Keratinocyte (primary cell): ENCODE results near the gene RTN4RL2. TPM values are rescaled to one million over a fixed set of nuclear protein-coding genes. Genes with fewer than 3 reads are reported as not detected.

ENCODE experiments used
- DNase-seq: peaks from one replicate; pipeline ENCODE4 v3.0.0-alpha.2; 2011; ENCODE audit warnings: low read depth, missing footprints, low spot score
- FAIRE-seq: peaks from 2 replicates; lab custom pipeline; 2011; peaks lifted over from hg19 to GRCh38; lab: Jason Lieb, UNC
- H2AFZ ChIP-seq: 2 replicates; pipeline ENCODE4 v1.6.0; 2012; ENCODE audit warnings: low read length, control low read depth, inconsistent platforms; ENCODE audit not compliant: control insufficient read depth
- H3K27ac ChIP-seq: 2 replicates; pipeline ENCODE4 v1.5.1; 2011; ENCODE audit warnings: low read length; ENCODE audit not compliant: control insufficient read depth, insufficient read depth
- H3K27me3 ChIP-seq: 3 replicates; pipeline ENCODE4 v1.6.0; 2011; ENCODE audit warnings: low read length; ENCODE audit not compliant: control insufficient read depth, insufficient read depth; ENCODE audit errors: extremely low read depth
- H3K36me3 ChIP-seq, 2 experiments: 2 replicates in 1 of 2; 3 replicates in 1 of 2; pipeline ENCODE4 v1.5.1; 2011; ENCODE audit warnings: low read length in 2 of 2, mild to moderate bottlenecking in 1 of 2; ENCODE audit not compliant: control insufficient read depth in 2 of 2, insufficient read depth in 2 of 2; ENCODE audit errors: extremely low read depth in 1 of 2
- H3K4me1 ChIP-seq: 3 replicates; pipeline ENCODE4 v1.5.1; 2011; ENCODE audit warnings: low read length; ENCODE audit not compliant: control insufficient read depth, insufficient read depth; ENCODE audit errors: extremely low read depth
- H3K4me2 ChIP-seq: 3 replicates; pipeline ENCODE4 v1.6.0; 2011; ENCODE audit warnings: low read depth, low read length; ENCODE audit not compliant: control insufficient read depth, insufficient read depth; ENCODE audit errors: extremely low read depth
- H3K4me3 ChIP-seq, 3 experiments: fragments of 200-600 bp in 1 of 3; sonication (generic) in 1 of 3; 2 replicates in 2 of 3; 3 replicates in 1 of 3; pipeline ENCODE4 v1.5.1; 2011 to 2016; ENCODE audit warnings: low read length in 3 of 3, mild to moderate bottlenecking in 3 of 3, control low read depth in 2 of 3, inconsistent platforms in 1 of 3, low read depth in 1 of 3, mixed read lengths in 1 of 3, mixed run types in 1 of 3, moderate library complexity in 1 of 3; ENCODE audit not compliant: control insufficient read depth in 2 of 3, insufficient read depth in 2 of 3; ENCODE audit errors: extremely low read depth in 1 of 3
- H3K79me2 ChIP-seq: 2 replicates; pipeline ENCODE4 v1.6.0; 2012; ENCODE audit warnings: low read length; ENCODE audit not compliant: control insufficient read depth, insufficient read depth
- H3K9ac ChIP-seq: 3 replicates; pipeline ENCODE4 v1.6.0; 2011; ENCODE audit warnings: low read length; ENCODE audit not compliant: control insufficient read depth, insufficient read depth; ENCODE audit errors: extremely low read depth
- H3K9me1 ChIP-seq: 3 replicates; pipeline ENCODE4 v1.6.0; 2011; ENCODE audit warnings: low read length; ENCODE audit not compliant: control insufficient read depth, insufficient read depth; ENCODE audit errors: extremely low read depth
- H3K9me3 ChIP-seq: 2 replicates; pipeline ENCODE4 v1.5.1; 2012; ENCODE audit warnings: low read depth, low read length; ENCODE audit not compliant: control insufficient read depth
- H4K20me1 ChIP-seq: 3 replicates; pipeline ENCODE4 v1.6.0; 2011; ENCODE audit warnings: low read length; ENCODE audit not compliant: control insufficient read depth, insufficient read depth; ENCODE audit errors: extremely low read depth
- EZH2 ChIP-seq: IDR thresholded peaks from one replicate; pipeline ENCODE4 v1.6.1; 2012; ENCODE audit warnings: inconsistent platforms, mild to moderate bottlenecking, low read length, moderate library complexity
- dilution Hi-C: fragments of 300-500 bp; cut with MboI; formaldehyde crosslinking; loops from one replicate; pipeline ENCODE4 v1.7.0; 2020; ENCODE audit warnings: low sequenced_read_pairs; ENCODE audit not compliant: extremely low pct_ligation_motif_present
- polyA plus RNA-seq, 5 experiments: library from polyadenylated mRNA; depleted of rRNA in 3 of 5; stranded (reverse) in 3 of 5; stranded (forward) in 1 of 5; unstranded in 1 of 5; fragments of >200 nt; gene quantifications; 1 replicate in 1 of 5; 2 replicates in 3 of 5; 3 replicates in 1 of 5; pipeline versions ENCODE4 v1.2.1 to v1.2.3, GENCODE V29; 2011 to 2012; ENCODE audit warnings: missing spikeins in 2 of 5, low read depth in 1 of 5, low replicate concordance in 1 of 5
- TF ChIP-seq, protein P1 (sequence below), 3 experiments: IDR thresholded peaks in 1 of 3; conservative IDR thresholded peaks in 1 of 3; optimal IDR thresholded peaks in 1 of 3; 2 replicates in 2 of 3; 3 replicates in 1 of 3; pipeline versions ENCODE3 to v1.5.1; 2011; ENCODE audit warnings: low read length in 3 of 3, mild to moderate bottlenecking in 3 of 3, moderate library complexity in 2 of 3, control low read depth in 1 of 3, inconsistent platforms in 1 of 3; ENCODE audit not compliant: insufficient read depth in 2 of 3; ENCODE audit errors: extremely low read depth in 1 of 3

Gene RTN4RL2
- polyA plus RNA-seq, 1 donor (not counting 4 experiments of a cell fraction or from before 2014, with no cell fraction given): 0.03 TPM

DNA sequence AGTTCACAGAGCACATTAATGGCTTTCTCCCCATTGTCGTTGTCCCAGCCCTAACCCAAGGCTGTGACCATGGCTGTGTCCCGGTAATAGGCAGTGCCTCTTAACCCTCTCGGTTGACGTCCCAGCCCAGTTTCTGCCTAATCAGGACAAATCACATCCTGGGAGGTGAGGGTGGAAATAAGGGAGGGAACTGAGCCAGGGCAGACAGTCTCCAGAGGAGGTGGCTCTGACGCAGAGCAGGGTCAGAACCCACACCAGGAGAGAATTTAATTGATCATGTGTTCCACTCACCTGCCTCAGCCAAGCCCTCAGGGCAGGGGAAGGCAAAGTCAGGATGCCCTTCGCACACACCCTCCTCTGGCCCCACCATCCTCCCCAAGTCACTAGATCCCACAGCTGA, 38.2 kb downstream of the RTN4RL2 start:
- TF ChIP-seq, protein P1, sequence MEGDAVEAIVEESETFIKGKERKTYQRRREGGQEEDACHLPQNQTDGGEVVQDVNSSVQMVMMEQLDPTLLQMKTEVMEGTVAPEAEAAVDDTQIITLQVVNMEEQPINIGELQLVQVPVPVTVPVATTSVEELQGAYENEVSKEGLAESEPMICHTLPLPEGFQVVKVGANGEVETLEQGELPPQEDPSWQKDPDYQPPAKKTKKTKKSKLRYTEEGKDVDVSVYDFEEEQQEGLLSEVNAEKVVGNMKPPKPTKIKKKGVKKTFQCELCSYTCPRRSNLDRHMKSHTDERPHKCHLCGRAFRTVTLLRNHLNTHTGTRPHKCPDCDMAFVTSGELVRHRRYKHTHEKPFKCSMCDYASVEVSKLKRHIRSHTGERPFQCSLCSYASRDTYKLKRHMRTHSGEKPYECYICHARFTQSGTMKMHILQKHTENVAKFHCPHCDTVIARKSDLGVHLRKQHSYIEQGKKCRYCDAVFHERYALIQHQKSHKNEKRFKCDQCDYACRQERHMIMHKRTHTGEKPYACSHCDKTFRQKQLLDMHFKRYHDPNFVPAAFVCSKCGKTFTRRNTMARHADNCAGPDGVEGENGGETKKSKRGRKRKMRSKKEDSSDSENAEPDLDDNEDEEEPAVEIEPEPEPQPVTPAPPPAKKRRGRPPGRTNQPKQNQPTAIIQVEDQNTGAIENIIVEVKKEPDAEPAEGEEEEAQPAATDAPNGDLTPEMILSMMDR (optimal IDR thresholded peaks at IDR 0.05 in 1 of 3, IDR thresholded peaks at IDR 0.05 in 1 of 3, conservative IDR thresholded peaks at IDR 0.05 in 1 of 3; ENCODE audit: extremely low read depth in 1 of 3, insufficient read depth in 2 of 3, low read length in 3 of 3): no peak
- TF ChIP-seq EZH2: no peak
- dilution Hi-C loops: no loop called here
- no peak for DNase-seq
- Histone ChIP-seq H4K20me1 (no peaks in the 10 kb centered on the region), H3K4me3 (no peak overlapping the region), H3K27me3 (no peaks in the 10 kb centered on the region), H3K4me2 (no peak overlapping the region), H2AFZ (no peak overlapping the region), H3K9ac (no peak overlapping the region), H3K4me1 (peaks cover 12% of the 10 kb centered on the region), H3K9me1 (no peaks in the 10 kb centered on the region), H3K36me3 (no peaks in the 10 kb centered on the region), H3K79me2 (no peaks in the 10 kb centered on the region), H3K27ac (no peak overlapping the region), H3K9me3 (no peaks in the 10 kb centered on the region)
- FAIRE-seq: no peak

DNA sequence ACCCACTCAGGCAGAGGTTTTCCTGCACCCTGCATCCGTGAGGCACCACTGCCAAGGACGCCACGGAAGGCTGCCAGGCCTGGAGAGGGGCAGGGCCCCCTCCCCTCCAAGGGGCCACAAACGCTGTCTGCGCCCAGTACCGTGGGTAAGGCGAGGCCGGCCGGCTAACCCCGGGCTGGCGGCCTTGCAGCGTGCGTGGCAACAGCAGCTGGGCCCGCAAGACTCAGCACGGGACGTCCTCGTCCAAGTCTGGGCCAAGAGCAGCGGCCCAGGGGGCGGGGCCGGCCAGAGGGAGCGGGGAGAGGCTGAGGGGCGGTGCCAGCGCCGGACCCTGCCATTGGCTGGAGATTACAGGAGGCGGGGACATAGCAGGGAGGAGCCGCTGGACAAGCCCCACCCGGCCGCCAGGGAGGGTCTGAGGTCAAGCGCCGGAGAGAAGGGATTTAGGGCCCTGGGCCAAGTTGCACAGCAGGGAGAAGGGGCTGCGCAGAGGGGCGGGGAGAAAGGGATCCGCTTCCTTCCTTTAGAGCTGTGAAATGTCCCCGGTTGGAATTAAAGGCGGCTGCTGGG, 39.2 kb downstream of the RTN4RL2 start:
- Histone ChIP-seq H3K9me1 (no peaks in the 10 kb centered on the region), H4K20me1 (no peaks in the 10 kb centered on the region), H3K79me2 (no peaks in the 10 kb centered on the region), H3K36me3 (no peaks in the 10 kb centered on the region), H3K9me3 (no peaks in the 10 kb centered on the region), H3K4me2 (peak overlapping the region; percentile 76), H3K4me3 (peak overlapping the region; percentile 9 to 54 (median 22)), H2AFZ (peak overlapping the region; percentile 88), H3K9ac (peak overlapping the region; percentile 28), H3K27ac (no peak overlapping the region), H3K4me1 (peaks cover 9% of the 10 kb centered on the region), H3K27me3 (no peaks in the 10 kb centered on the region)
- no peak for TF ChIP-seq EZH2
- DNase-seq (peak; percentile 57), FAIRE-seq (no peak)
- dilution Hi-C loops: no loop called here

DNA sequence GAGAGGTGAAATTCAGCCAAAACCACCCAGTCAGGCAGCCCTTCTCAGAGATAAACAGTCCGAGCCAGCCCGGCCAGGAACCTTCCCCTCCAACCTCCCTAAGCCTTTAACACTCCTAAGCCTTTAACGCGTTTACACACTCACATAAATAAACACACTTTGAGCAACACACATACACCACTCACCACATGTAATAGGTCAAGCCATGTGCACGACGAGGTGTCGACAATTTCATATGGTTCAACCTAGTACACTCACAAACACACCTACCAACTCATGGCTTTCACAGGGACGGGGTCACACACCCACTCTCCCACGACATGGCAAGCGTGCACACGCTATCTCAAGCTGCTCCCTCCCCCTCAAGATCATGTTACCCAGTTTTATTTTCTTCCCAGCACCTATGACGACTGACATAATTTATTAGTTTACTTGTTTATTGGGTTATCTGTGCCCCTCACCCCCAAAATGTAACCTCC, 39.7 kb downstream of the RTN4RL2 start:
- DNase-seq (no peak), FAIRE-seq (peak; percentile 52)
- H3K27me3 ChIP-seq: no peaks in the 10 kb centered on the region
- no peak for TF ChIP-seq EZH2
- TF ChIP-seq, protein P1 (optimal IDR thresholded peaks at IDR 0.05 in 1 of 3, IDR thresholded peaks at IDR 0.05 in 1 of 3, conservative IDR thresholded peaks at IDR 0.05 in 1 of 3; ENCODE audit: extremely low read depth in 1 of 3, insufficient read depth in 2 of 3, low read length in 3 of 3): no peak
- peaks cover 9% of the 10 kb centered on the region for H3K4me1 ChIP-seq
- H4K20me1 ChIP-seq: no peaks in the 10 kb centered on the region
- H3K9me1 ChIP-seq: no peaks in the 10 kb centered on the region
- dilution Hi-C loops: no loop called here
- peak overlapping the region in 1 of 3 experiments; percentile 54 for H3K4me3 ChIP-seq
- H3K4me2 ChIP-seq: peak overlapping the region; percentile 76
- peak overlapping the region; percentile 28 for H3K9ac ChIP-seq
- no peaks in the 10 kb centered on the region for H3K36me3 ChIP-seq
- H3K27ac ChIP-seq: no peak overlapping the region
- no peaks in the 10 kb centered on the region for H3K79me2 ChIP-seq
- H2AFZ ChIP-seq: peak overlapping the region; percentile 88
- no peaks in the 10 kb centered on the region for H3K9me3 ChIP-seq
